ENCODE measurements around the gene FYCO1. TPM values are rescaled to one million over a fixed set of nuclear protein-coding genes. Genes with fewer than 3 reads are reported as not detected.

Gene FYCO1
- polyA plus RNA-seq, 1 donor from 2014 or later = 3.3 TPM

GRCh38 chr3:45940004-45940780 lies 55.4 kb downstream of the FYCO1 start:
- Mint-ChIP-seq H3K9me3 (no peaks in the 10 kb centered on the region), H3K27ac (no peak overlapping the region), H3K27me3 (no peaks in the 10 kb centered on the region), H3K36me3 (peaks cover 9% of the 10 kb centered on the region), H3K4me1 (peaks cover 0 to 6% (median 2%) of the 10 kb centered on the region in 3 donors), H3K4me3 (no peak overlapping the region)

- Mint-ChIP-seq H3K4me3 (no peak overlapping the region), H3K36me3 (peaks cover 9% of the 10 kb centered on the region), H3K9me3 (no peaks in the 10 kb centered on the region), H3K27ac (no peak overlapping the region), H3K27me3 (no peaks in the 10 kb centered on the region), H3K4me1 (peaks cover 0 to 6% (median 2%) of the 10 kb centered on the region in 3 donors)
These were observed 56.3 kb downstream of the FYCO1 start for GRCh38 chr3:45939341-45939771.

- no peak overlapping the region for H3K27ac Mint-ChIP-seq
- peaks cover 10% of the 10 kb centered on the region for H3K36me3 Mint-ChIP-seq
- H3K27me3 Mint-ChIP-seq = no peaks in the 10 kb centered on the region
- H3K9me3 Mint-ChIP-seq = no peaks in the 10 kb centered on the region
- peaks cover 0 to 6% (median 2%) of the 10 kb centered on the region in 3 donors for H3K4me1 Mint-ChIP-seq
- H3K4me3 Mint-ChIP-seq = no peak overlapping the region
These were observed 56.8 kb downstream of the FYCO1 start for GRCh38 chr3:45938864-45939263.

GRCh38 chr3:45938043-45938435 lies 57.6 kb downstream of the FYCO1 start:
- H3K27ac Mint-ChIP-seq = no peak overlapping the region
- H3K36me3 Mint-ChIP-seq = peaks cover 11% of the 10 kb centered on the region
- no peaks in the 10 kb centered on the region for H3K9me3 Mint-ChIP-seq
- no peak overlapping the region for H3K4me3 Mint-ChIP-seq
- H3K27me3 Mint-ChIP-seq = no peaks in the 10 kb centered on the region
- peaks cover 0 to 6% (median 2%) of the 10 kb centered on the region in 3 donors for H3K4me1 Mint-ChIP-seq

GRCh38 chr3:45937206-45938042 lies 58.2 kb downstream of the FYCO1 start:
- no peaks in the 10 kb centered on the region for H3K27me3 Mint-ChIP-seq
- no peak overlapping the region for H3K27ac Mint-ChIP-seq
- peaks cover 11% of the 10 kb centered on the region for H3K36me3 Mint-ChIP-seq
- H3K9me3 Mint-ChIP-seq = no peaks in the 10 kb centered on the region
- H3K4me3 Mint-ChIP-seq = no peak overlapping the region
- peaks cover 0 to 6% (median 2%) of the 10 kb centered on the region in 3 donors for H3K4me1 Mint-ChIP-seq

GRCh38 chr3:45936261-45936660 lies 59.4 kb downstream of the FYCO1 start:
- Mint-ChIP-seq H3K36me3 (peaks cover 11% of the 10 kb centered on the region), H3K27ac (no peak overlapping the region), H3K4me1 (peaks cover 0 to 6% (median 2%) of the 10 kb centered on the region in 3 donors)

GRCh38 chr3:45933591-45933990 lies 62.0 kb downstream of the FYCO1 start:
- Mint-ChIP-seq H3K27ac (no peak overlapping the region), H3K9me3 (no peaks in the 10 kb centered on the region), H3K4me1 (peaks cover 0 to 3% (median 0%) of the 10 kb centered on the region in 3 donors), H3K4me3 (no peak overlapping the region), H3K36me3 (peaks cover 13% of the 10 kb centered on the region), H3K27me3 (no peaks in the 10 kb centered on the region)

More at GRCh38 chr3:45936261-45936660, 59.4 kb downstream of the FYCO1 start:
- Mint-ChIP-seq H3K9me3 (no peaks in the 10 kb centered on the region), H3K27me3 (no peaks in the 10 kb centered on the region), H3K4me3 (no peak overlapping the region)

GRCh38 chr3:45932112-45932511 lies 63.5 kb downstream of the FYCO1 start:
- H3K27me3 Mint-ChIP-seq = no peaks in the 10 kb centered on the region
- H3K36me3 Mint-ChIP-seq = peaks cover 18% of the 10 kb centered on the region
- no peak overlapping the region for H3K4me3 Mint-ChIP-seq
- no peak overlapping the region for H3K27ac Mint-ChIP-seq
- H3K9me3 Mint-ChIP-seq = no peaks in the 10 kb centered on the region
- peaks cover 0 to 3% (median 0%) of the 10 kb centered on the region in 3 donors for H3K4me1 Mint-ChIP-seq

- peaks cover 0 to 3% (median 0%) of the 10 kb centered on the region in 3 donors for H3K4me1 Mint-ChIP-seq
- peaks cover 18% of the 10 kb centered on the region for H3K36me3 Mint-ChIP-seq
- no peak overlapping the region for H3K4me3 Mint-ChIP-seq
- no peaks in the 10 kb centered on the region for H3K9me3 Mint-ChIP-seq
- H3K27me3 Mint-ChIP-seq = no peaks in the 10 kb centered on the region
- no peak overlapping the region for H3K27ac Mint-ChIP-seq
These were observed 64.1 kb downstream of the FYCO1 start for GRCh38 chr3:45931496-45931895.

- no peak overlapping the region for H3K27ac Mint-ChIP-seq
- peaks cover 12% of the 10 kb centered on the region for H3K36me3 Mint-ChIP-seq
- H3K4me1 Mint-ChIP-seq = peaks cover 0 to 3% (median 0%) of the 10 kb centered on the region in 3 donors
- no peaks in the 10 kb centered on the region for H3K9me3 Mint-ChIP-seq
- H3K4me3 Mint-ChIP-seq = no peak overlapping the region
- no peaks in the 10 kb centered on the region for H3K27me3 Mint-ChIP-seq
These were observed 66.5 kb downstream of the FYCO1 start for GRCh38 chr3:45929042-45929679.

- Mint-ChIP-seq H3K4me3 (no peak overlapping the region), H3K27ac (no peak overlapping the region), H3K27me3 (no peaks in the 10 kb centered on the region), H3K9me3 (no peaks in the 10 kb centered on the region), H3K36me3 (peaks cover 11% of the 10 kb centered on the region), H3K4me1 (peaks cover 0 to 3% (median 0%) of the 10 kb centered on the region in 3 donors)
These were observed 67.7 kb downstream of the FYCO1 start for GRCh38 chr3:45927881-45928280.

- H3K4me1 Mint-ChIP-seq = no peaks in the 10 kb centered on the region
- H3K27ac Mint-ChIP-seq = peak overlapping the region in 1 of 3 donors; percentile 71
- peaks cover 18% of the 10 kb centered on the region for H3K36me3 Mint-ChIP-seq
- H3K9me3 Mint-ChIP-seq = no peaks in the 10 kb centered on the region
- H3K4me3 Mint-ChIP-seq = no peak overlapping the region
- H3K27me3 Mint-ChIP-seq = no peaks in the 10 kb centered on the region
These were observed 71.9 kb downstream of the FYCO1 start for GRCh38 chr3:45923755-45924154.

GRCh38 chr3:45922950-45923590 lies 72.6 kb downstream of the FYCO1 start:
- Mint-ChIP-seq H3K9me3 (no peaks in the 10 kb centered on the region), H3K4me1 (no peaks in the 10 kb centered on the region), H3K36me3 (peaks cover 15% of the 10 kb centered on the region), H3K27ac (peak overlapping the region in 1 of 3 donors; percentile 71), H3K4me3 (no peak overlapping the region), H3K27me3 (no peaks in the 10 kb centered on the region)

GRCh38 chr3:45922039-45922326 lies 73.6 kb downstream of the FYCO1 start:
- Mint-ChIP-seq H3K4me1 (peaks cover 0 to 5% (median 0%) of the 10 kb centered on the region in 3 donors), H3K4me3 (no peak overlapping the region), H3K27me3 (no peaks in the 10 kb centered on the region), H3K27ac (no peak overlapping the region), H3K36me3 (peaks cover 13% of the 10 kb centered on the region), H3K9me3 (no peaks in the 10 kb centered on the region)

All from IgD-negative memory B cell (primary cell).